ENCODE measurements around the gene CALML6.

- TF ChIP-seq CTCF (tag by site-specific recombination; IDR thresholded peaks at IDR 0.05) (no peak), ZNF558 (tag by site-specific recombination; IDR thresholded peaks at IDR 0.05) (no peak), ZNF416 (tag by site-specific recombination; IDR thresholded peaks at IDR 0.05) (no peak), REST (tag by site-specific recombination; IDR thresholded peaks at IDR 0.05) (no peak), MEIS1 (CRISPR knock-in tag; IDR thresholded peaks at IDR 0.05; ENCODE audit: borderline replicate concordance) (no peak), ZNF664 (tag by site-specific recombination; IDR thresholded peaks at IDR 0.05) (no peak), ZNF10 (tag by site-specific recombination; IDR thresholded peaks at IDR 0.05) (no peak), RBAK (tag by site-specific recombination; IDR thresholded peaks at IDR 0.05) (no peak), ZNF785 (tag by site-specific recombination; IDR thresholded peaks at IDR 0.05) (no peak), ZNF639 (tag by site-specific recombination; IDR thresholded peaks at IDR 0.05) (no peak), ZFP3 (tag by site-specific recombination; IDR thresholded peaks at IDR 0.05; ENCODE audit: low read depth) (no peak)
Observed at GRCh38 chr1:1921901-1922701, 7.0 kb downstream of the CALML6 start.
